Fibroblast of skin of left biceps (primary cell): ENCODE data around the gene SLC29A4.
"Not testable (repeated sequence)": the region's sequence is repeated elsewhere in the genome, so short reads cannot be mapped to it uniquely, and the experiment has no call there.

ENCODE experiments used
- DNase-seq, 2 experiments: peaks; one replicate each; pipeline ENCODE4 v3.0.0-alpha.2; 2013; ENCODE audit warnings: low read depth in 2 of 2

The SLC29A4 gene

DNA sequence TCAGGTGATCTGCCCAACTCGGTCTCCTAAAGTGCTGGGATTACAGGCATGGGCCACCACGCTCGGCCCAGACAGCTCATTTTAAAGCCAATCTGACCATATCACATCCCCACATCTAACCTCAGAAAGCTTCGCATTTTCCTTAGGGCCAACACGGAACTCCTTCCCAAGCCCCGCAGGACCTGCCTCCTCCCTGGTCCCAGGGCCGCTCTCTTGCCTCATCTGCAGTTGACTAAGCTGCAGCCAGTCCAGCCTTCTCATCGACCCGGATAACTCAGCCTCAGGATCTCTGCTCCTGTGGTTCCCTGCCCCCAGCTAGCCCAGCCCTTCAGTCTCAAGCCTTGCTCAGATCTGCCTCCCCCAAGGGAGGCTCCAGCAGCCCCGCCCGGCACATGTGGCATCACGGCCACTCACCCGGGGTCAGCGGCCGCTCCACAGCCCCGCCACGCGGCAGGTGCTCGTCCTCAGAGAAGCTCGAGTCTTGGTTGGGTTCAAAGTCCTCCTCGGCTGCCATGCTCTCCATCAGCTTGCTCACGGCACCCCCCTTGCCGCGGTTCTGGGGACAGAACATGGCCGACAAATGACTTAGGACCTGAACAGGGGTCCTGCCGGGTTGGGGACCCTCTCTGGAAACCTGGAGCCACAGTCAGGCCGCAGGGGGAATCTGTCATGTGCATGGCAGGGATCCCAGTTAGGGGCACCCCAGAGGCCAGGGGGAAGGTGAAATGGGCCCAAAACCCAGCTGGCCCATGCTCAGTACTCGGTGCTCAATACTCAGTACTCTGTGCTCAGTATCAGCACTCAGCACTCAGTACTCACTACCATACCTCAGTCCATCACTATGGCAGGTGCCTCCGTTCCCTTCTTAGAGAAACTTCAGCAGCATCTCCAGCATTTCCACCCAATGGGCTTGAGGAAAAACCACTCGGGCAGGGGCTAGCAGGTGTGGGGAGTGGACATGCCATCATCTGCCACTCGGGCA lies 41.3 kb downstream of the SLC29A4 start:
- DNase-seq = not testable (repeated sequence)

DNA sequence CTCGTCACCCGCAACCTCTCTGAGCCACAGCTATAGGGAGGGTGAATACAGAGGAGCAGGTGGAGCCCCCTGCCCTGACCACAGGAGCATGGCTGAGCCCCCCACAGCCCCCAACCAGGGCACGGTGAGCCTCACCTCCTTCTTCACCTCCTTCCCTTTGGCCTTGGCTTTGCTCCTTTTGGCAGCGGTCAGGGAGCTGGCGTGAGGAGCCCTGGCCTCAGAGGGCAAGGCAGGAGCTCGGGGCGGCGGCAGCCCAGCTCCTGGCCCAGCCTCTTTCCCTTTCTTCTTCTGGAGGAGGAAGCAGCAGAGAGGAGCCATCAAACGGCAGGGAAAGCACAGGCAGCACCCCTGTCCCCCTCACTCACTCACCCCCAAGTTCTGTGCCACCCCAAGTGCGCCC lies 42.2 kb downstream of the SLC29A4 start:
- no peak for DNase-seq

DNA sequence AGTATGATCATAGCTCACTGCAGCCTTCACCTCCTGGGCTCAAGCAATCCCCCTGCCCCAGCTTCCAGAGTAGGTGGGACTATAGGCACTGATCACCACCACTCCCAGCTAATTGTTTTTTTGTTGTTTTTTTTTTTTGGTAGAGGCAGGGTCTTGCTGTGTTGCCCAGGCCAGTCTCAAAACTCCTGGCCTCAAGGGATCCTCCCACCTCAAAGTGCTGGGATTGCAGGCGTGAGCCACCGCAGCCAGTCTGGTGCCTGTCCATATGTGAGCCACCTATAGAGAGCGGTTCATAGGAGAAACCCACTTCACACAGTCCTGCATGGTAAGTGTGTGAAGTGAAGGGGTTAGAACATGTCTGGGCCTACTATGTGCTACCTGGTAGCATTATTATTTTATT lies 47.5 kb downstream of the SLC29A4 start:
- no peak for DNase-seq

DNA sequence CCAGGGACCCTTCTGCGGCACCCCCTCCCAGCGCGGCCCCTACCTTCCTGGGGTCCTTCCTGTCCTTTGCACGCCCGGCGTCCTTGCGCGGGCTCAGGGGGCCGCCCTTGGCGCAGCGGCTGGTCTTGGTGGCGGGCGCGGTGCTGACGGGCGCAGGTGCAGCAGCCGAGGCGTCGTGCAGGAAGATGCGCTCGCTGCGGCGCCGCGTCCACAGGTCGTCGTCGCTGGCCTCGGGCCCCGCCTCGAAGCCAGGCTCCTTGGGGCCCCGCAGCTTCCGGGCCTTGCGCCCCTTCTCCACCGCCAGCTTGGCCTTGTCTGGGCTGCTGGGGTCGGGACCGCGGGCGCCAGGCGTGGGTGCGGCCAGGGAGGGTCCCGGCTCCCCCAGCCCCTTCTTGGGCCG lies 49.8 kb downstream of the SLC29A4 start:
- no peak for DNase-seq

- DNase-seq = no peak
Measured at GRCh38 chr7:5333121-5334045, 50.6 kb downstream of the SLC29A4 start.

- DNase-seq = no peak
Measured at GRCh38 chr7:5334671-5335070, 51.9 kb downstream of the SLC29A4 start.

- no peak for DNase-seq
Measured at GRCh38 chr7:5337047-5337446, 54.3 kb downstream of the SLC29A4 start.

GRCh38 chr7:5339955-5340354 lies 57.2 kb downstream of the SLC29A4 start:
- DNase-seq = no peak

- DNase-seq = no peak
Measured at GRCh38 chr7:5342631-5343030, 59.9 kb downstream of the SLC29A4 start.

GRCh38 chr7:5343884-5344283 lies 61.1 kb downstream of the SLC29A4 start:
- DNase-seq = no peak

DNA sequence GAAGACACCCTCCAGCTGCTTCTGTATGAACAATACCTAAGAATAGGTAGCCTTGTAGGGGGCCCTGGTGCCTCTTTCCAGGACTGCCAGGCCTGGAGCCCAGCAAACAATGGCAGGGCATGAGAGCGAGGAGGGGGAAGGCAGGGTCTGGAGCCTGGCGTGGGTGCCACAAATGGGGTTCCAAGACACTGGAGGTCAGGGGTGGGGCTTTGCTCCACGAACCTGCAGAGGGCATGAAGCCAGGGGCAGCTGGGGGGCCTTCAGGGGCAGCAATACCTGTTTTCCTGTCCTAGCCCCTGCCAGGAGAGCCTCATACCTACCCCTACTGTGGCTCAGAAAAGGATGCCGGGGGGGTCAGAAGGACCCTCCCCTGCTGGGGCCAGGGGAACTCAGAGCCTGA lies 61.6 kb downstream of the SLC29A4 start:
- no peak for DNase-seq

GRCh38 chr7:5345171-5345570 lies 62.4 kb downstream of the SLC29A4 start:
- DNase-seq = no peak

DNA sequence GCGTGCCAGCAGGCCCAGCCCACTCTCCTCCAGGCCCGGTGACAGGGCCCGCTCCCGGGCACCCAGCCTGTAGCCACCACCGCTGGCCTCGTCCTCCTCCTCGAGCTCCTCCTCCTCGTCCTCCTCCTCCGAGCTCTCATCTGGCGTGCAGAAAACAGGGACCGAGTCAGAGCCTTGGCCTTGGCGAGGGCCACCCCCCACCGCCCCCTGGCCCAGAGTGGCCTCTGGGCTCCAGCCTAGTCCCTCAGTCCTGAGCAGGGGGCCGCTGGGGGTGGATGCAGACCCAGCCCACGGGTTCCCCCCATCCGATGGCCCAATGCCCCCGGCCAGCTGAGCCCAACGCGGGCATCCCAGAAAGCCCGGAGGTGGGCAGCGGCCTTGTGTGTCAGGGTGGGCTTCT lies 62.9 kb downstream of the SLC29A4 start:
- no peak for DNase-seq

- DNase-seq = no peak
Measured at GRCh38 chr7:5348134-5349004, 65.6 kb downstream of the SLC29A4 start.

- DNase-seq = no peak
Measured at GRCh38 chr7:5349005-5349380, 66.2 kb downstream of the SLC29A4 start.

DNA sequence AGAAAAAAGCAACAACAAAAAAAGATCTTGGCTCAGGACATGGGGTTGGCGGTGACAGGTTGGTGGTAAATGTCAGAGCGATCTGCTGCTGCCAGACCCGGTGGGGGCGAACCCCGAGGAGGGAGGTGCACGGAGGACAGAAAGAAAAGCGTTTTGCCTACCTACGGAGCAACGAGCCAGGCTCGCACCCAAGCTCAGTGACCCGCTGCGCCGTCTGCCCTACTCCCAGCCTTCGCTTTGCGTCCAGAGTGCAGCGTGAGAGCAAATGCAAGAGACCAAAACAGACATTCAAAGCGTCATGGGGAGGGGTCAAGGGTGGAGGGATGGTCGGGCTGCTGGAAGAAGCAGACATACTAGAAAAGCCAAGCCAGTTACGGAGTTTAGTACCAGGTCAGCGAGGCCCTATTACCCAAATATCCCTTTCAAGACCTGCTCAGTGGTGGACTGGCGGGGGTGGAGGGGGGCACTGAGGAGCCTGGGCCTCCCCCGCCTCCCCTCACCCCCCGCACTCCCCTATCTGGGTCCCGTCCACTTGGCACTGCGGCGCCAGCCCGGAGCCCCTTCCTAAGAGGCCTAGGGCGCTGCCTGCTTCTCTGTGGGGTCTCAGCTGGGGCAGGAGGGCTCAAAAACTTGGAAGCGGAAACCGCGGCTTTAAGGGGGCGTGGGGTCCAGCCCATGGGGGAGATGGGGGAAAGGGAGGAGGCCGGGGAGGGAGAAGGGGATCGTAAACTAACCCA lies 66.9 kb downstream of the SLC29A4 start:
- DNase-seq = no peak

DNA sequence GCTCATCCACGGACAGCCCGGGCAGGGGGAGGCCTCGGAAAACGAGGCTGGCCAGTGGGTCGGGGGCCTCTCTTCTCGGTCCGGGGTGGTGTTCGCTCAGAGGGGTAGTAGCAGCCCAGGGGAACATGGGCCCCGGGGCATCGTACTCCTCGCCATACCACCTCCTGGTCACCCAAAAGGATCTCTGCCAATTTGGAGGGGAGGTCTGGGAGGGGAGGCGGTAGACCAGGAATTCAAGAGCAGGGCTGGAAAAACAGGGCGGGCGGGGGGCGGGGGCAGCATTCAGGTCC lies 67.4 kb downstream of the SLC29A4 start:
- DNase-seq = no peak

- DNase-seq = no peak
Measured at GRCh38 chr7:5350600-5351385, 68.0 kb downstream of the SLC29A4 start.

- DNase-seq = no peak
Measured at GRCh38 chr7:5351507-5352265, 68.9 kb downstream of the SLC29A4 start.
